Renal pelvis (tissue), 4 donors: Measurements from ENCODE around the gene GRIN2D. TPM values are rescaled to one million over a fixed set of nuclear protein-coding genes. Genes with fewer than 3 reads are reported as not detected.
"Not testable (repeated sequence)": the region's sequence is repeated elsewhere in the genome, so short reads cannot be mapped to it uniquely, and the experiment has no call there.

Source experiments
- DNase-seq: peaks from one replicate; pipeline ENCODE4 v3.0.0-alpha.2; 2013
- polyA plus RNA-seq, 3 donors: library from polyadenylated mRNA; unstranded; fragments of 120-200 nt; gene quantifications; one replicate each; pipeline ENCODE4 v1.2.1, GENCODE V29; 2013; ENCODE audit not compliant: insufficient read length in 3 of 3

The GRIN2D gene
- polyA plus RNA-seq, 3 donors: 0.52 to 0.83 (median 0.71) TPM

DNA sequence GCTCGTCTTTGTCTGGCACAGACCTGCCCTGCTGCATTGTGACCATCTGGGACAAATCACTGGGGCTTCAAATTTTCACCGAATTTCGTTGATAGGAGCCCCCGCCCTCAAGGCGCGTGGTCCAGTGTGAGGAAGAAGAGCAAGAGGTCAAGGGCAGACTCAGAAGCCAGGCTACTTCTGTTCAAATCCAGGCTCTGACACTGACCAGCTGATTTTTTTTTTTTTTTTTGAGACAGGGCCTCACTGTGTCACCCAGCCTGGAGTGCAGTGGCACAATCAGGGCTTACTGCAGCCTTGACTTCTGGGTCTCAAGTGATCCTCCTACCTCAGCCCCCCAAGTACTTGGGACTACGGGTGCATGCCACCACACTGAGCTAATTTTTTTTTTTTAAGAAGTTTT, 22.1 kb upstream of the GRIN2D start:
- no peak for DNase-seq

DNA sequence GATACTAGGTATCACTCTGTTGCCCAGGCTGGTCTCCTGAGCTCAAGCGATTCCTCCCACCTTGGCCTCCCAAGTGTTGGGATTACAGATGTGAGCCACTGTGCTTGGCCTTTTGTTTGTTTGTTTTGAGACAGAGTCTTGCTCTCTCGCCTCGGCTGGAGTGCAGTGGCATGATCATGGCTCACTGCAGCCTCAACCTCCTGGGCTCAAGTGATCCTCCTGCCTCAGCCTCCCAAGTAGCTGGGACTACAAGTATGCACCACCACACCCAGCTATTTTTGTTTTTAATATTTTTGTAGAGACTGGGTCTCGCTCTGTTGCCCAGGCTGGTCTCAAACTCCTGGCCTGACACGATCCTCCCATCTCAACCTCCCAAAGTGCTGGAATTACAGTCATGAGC, 21.7 kb upstream of the GRIN2D start:
- DNase-seq: not testable (repeated sequence)

DNA sequence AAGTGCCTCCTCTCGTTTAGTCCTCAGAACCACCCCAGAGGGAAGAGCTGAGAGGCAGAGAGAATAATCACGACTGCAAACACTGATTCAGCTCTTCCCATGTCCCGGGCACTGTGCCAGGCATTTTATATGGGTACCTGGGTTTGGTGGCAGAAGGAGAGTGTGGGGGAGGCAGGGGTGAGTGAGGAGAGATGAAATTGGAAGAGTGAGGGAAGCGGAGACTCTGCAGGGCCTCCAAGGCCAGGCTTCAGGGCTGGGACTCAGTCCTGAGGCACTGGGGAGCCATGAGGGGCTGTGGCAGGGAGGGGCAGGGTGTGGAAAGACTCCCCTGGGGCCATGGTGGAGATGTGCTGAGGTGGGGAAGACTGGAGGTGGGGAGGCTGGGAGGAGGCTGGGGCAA, 20.6 kb upstream of the GRIN2D start:
- peak; percentile 70 for DNase-seq

DNA sequence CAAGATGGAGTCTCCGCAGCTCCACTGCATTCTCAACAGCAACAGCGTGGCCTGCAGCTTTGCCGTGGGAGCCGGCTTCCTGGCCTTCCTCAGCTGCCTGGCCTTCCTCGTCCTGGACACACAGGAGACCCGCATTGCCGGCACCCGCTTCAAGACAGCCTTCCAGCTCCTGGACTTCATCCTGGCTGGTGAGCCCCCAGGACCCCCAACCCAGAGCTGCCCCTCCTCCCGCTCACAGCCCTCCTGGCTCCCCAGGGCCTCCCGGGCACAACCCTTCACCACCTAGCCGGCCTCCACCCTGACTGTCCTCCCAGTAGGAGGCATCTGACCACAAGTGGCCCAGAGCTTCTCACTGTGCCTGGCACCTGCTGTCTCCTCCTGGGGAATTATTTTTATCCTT, 19.9 kb upstream of the GRIN2D start:
- no peak for DNase-seq

GRCh38 chr19:48378194-48378570, 15.3 kb upstream of the GRIN2D start:
- no peak for DNase-seq

DNA sequence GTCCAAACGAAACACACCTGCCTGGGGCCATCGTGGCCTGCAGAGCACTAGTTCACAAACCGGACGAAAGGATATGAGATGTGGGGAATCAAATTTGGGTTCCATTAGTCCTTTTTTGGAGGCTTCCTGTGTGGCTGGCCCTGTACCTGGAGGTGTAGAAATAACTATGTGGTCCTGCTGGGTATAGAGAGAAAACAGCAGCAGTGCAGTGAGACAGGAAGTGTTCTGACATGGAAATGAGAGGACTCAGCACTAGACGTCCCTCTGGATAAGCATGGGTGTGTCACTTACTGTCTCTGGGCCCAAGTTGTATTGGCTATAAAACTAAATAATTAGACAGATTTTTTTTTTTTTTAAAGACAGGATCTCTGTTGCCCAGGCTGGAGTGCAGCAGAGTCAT, 14.4 kb upstream of the GRIN2D start:
- DNase-seq: no peak

DNA sequence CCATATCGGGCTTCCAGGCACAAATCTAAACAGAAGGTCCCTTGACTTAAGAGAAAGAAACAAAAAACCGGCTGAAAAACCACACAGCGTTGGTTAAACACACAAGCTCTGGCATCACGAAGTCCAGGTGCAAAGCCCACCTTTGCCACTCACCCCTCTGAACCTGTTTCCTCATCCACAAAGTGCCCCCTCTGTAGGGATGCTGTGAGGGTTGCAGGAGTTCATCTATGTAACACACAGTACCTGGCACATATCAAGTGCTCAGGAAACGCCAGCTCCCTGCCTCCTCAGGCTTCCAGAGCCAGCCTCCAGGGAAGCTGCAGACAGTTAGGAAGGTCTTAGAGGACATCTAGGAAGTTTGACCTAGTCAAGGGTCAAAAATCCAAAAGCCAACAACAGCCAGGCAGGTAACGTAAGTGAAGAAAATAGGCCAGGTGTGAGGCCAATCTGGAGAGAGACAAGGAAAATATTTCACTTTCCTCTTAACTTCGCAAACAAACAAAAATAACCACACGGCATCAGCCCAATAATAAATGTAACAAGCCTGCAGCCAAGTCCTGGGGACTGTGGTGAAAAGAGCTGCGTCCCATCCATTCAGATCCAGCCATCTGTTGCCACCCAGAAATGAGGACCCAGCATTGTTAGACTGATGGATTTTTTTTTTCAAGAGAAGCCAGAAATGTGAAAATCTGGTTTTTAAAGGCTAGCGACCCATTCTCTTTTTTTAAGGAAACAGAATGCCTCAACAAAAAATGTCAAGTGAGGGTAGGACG, 12.1 kb upstream of the GRIN2D start:
- DNase-seq: no peak

DNA sequence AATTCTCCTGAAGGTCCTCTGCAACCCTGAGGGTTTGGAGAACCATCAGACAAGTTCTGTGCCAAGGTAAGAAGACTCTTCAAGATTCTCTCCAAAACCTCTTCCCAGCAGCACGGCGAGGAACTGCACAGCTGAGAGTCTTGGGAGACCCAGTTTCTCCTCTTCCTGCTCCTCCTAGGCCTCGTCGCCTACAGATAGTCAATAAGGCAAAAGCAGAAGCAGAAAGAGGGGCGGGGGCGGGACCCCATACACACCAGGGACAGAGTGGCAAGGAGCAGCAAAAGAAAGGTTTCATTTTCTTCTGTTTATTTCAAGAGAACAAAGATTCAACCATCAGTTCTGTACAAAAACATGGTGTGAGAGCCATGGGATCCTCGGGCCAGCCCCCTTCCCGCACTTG, 11.2 kb upstream of the GRIN2D start:
- no peak for DNase-seq

- no peak for DNase-seq
Measured at GRCh38 chr19:48385461-48386087, 7.9 kb upstream of the GRIN2D start.

DNA sequence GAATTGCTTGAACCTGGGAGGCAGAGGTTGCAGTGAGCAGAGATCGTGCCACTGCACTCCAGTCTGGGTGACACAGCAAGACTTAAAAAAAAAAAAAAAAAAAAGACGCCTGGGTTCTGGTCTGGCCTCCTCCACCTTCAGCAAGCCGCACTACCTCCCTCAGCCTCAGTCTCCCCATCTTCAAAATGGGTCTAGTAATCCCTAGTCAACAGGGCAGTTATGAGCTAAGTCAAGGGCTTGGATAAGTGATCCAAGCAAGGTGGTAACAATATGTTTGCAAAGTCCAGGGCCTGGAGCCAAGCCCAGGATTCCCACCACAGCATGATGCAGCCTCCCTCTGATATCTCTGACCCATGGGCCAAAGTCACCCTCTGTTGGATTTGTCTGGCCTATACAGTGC, 6.5 kb upstream of the GRIN2D start:
- DNase-seq: no peak

DNA sequence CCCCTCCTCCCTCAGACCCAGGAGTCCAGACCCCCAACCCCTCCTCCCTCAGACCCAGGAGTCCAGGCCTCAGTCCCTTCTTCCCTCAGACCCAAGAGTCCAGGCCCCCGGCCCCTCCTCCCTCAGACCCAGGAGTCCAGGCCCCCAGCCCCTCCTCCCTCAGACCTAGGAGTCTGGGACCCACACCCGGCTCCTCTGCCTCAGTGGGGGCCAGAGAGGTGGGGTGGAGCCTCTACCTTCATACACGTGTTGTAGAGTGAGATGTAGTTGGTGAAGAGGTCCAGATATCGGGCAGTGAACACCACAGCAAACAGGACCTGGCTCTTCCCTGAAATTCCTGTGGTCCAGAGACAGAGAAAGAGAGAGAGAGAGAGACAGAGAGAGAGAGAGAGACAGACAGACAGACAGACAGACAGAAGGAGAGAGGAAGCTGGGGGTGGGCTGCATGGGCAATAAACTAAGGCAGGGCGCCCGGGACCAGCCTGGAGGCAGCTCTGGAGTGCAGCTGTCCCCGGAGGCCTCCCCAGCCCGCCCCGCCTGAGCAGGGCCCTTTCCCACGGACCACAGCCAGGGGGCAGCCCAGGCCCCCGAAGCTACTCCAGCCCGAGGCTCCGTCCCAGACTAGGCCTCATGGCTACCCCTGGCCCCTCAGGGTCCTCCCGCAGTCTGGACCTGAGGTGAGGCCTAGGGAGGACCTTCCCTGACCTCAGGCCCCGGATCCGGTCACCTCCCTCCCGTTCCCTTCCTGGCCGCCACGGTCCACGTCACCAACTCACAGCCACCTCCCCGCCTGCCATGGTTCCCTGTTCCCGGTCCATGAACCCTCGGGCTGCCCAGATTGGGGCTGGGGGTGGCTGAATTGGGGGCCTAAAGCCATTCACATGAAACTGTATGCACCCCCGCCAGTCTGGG, 3.0 kb upstream of the GRIN2D start:
- no peak for DNase-seq

GRCh38 chr19:48391100-48392005, 2.1 kb upstream of the GRIN2D start, which contains the start of gene KDELR1:
Gene KDELR1 (minus strand): TSS chr19:48391551. CDS start chr19:48391358, 193 bp downstream.
- DNase-seq: peak; percentile 78

DNA sequence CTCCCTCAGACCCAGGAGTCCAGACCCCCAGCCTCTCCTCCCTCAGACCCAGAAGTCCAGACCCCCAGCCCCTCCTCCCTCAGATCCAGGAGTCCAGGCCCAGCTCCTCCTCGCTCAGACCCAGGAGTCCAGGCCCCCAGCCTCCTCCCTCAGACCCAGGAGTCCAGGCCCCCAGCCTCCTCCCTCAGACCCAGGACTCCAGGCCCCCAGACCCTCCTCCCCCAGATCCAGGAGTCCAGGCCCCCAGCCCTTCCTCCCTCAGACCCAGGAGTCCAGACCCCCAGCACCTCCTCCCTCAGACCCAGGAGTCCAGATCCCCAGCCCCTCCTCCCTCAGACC, 1.5 kb upstream of the GRIN2D start:
- not testable (repeated sequence) for DNase-seq

DNA sequence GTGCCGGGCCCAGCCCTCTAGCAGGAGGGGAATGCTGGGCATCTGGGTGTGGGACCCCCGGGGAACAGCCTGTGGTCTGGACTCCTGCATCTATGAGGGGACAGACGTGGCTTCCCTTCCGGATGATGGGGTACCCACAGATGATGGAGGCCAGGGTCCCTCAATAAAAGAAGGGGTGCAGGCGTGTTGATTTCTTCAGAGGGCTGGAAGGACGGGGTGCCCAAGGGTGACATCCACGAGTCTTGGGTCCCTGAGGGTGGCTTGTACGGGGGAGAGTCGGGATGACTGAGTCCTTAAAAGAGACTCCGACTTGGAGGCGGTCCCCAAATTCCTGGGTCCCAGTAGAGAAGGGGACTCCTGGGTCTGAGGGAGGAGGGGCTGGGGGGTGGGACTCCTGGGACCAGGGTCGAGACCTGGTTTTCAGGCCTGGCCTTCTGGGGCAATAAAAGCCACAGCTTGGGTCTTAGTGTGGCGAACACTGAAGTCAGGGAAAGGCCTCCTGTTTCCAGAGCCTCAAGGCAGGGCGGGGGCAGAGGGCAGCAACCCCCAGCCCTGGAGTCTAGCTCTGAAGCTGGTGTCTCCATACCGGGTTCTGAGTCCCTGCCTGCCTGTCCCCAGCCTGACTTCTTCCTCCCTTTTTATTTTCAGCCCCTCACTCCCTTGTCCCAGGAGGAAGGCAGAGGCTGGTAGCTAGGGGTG, 459 bp upstream of the GRIN2D start:
- DNase-seq: no peak

- DNase-seq: no peak
Measured at GRCh38 chr19:48394331-48395169, 1.1 kb downstream of the GRIN2D start.

GRCh38 chr19:48395170-48395455, 1.6 kb downstream of the GRIN2D start:
- DNase-seq: no peak

- no peak for DNase-seq
Measured at GRCh38 chr19:48395499-48395898, 2.0 kb downstream of the GRIN2D start.

DNA sequence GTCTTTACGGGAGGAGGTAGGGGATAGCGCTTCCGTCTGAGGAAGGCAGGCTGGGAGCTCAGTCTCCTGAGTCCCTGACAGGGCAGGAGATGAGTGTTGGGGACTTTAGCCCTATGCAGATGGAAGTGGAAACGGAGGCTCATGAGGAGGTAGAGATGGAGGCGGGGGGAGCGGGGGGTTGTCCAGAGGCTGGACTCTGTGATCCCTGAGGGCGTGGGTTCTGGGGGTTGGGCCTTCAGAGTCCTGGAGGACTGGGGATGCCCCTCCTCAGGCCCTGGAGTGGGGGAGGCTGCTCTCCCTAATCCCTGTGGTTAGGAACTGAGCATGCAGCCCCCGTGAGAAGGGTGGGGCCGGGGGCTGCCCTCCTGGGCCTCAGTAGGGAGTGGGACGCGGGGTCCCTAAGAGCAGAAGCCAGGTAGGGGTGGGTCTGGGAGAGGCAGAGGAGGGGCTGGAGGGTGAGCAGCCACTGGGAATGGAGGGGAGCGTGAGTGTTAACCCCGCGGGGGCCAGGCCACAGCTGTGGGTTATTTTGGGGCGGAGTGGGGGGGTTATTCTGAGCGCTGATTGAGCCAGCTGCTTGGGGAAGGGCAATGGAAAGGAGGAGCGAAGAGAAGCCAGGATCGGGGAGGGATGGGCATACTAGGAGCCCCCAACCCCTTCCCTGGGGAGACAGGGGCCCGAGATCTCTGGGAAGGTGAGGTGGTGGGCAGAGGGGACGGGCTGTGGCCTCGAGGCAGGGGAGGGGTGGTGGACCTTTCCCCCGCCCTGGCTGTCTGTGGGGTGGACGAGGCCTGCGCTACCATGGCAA, 2.8 kb downstream of the GRIN2D start:
- DNase-seq: no peak

DNA sequence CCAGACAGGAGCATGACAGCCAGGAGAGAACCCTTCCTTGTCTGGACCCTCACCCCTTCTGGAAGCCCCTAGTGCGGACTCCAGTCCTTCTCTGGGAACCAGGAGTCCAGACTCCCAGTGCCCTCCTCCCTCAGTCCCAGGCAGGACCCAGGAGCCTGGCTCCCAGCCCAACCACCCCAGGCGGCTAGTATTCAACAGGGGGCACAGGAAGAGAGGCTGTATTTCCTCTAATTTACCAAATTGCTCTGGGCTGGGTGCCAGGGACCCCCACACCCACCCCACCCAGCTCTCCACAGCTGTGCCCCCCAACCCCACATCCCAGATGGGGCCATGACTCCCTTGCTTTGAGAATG, 3.3 kb downstream of the GRIN2D start:
- no peak for DNase-seq
